ENCODE results near the gene MYOG.

GRCh38 chr1:203060115-203060514 lies 25.7 kb downstream of the MYOG start:
- TF ChIP-seq CTCF (IDR thresholded peaks at IDR 0.05) (no peak), ZFX (IDR thresholded peaks at IDR 0.05; ENCODE audit: borderline replicate concordance) (no peak)

All from 22Rv1 (cell line).